ENCODE measurements around the gene SLC15A5.

SLC15A5 gene

GRCh38 chr12:16277585-16277984 is at the start of gene SLC15A5:
SLC15A5 (minus strand) TSS chr12:16277685; CDS start chr12:16277685, 0 bp downstream.
- no peak for DNase-seq

- DNase-seq = peak; percentile 15 to 63 (median 17)
Observed at GRCh38 chr12:16325426-16325825, 47.9 kb upstream of the SLC15A5 start.

- DNase-seq = peak in 2 of 3 experiments; percentile 21 to 60
Observed at GRCh38 chr12:16324772-16325171, 47.3 kb upstream of the SLC15A5 start.

- no peak for DNase-seq
Observed at GRCh38 chr12:16324272-16324671, 46.8 kb upstream of the SLC15A5 start.

- DNase-seq = no peak
Observed at GRCh38 chr12:16323638-16324037, 46.2 kb upstream of the SLC15A5 start.

GRCh38 chr12:16323010-16323409 is 45.5 kb upstream of the SLC15A5 start:
- DNase-seq = no peak

GRCh38 chr12:16310934-16311333 is 33.4 kb upstream of the SLC15A5 start:
- no peak for DNase-seq

GRCh38 chr12:16307856-16308475 is 30.5 kb upstream of the SLC15A5 start:
- no peak for DNase-seq

- no peak for DNase-seq
Observed at GRCh38 chr12:16303939-16304338, 26.5 kb upstream of the SLC15A5 start.

GRCh38 chr12:16300736-16301135 is 23.3 kb upstream of the SLC15A5 start:
- no peak for DNase-seq

- no peak for DNase-seq
Observed at GRCh38 chr12:16300122-16300521, 22.6 kb upstream of the SLC15A5 start.

- DNase-seq = no peak
Observed at GRCh38 chr12:16299403-16299802, 21.9 kb upstream of the SLC15A5 start.

GRCh38 chr12:16297521-16297920 is 20.0 kb upstream of the SLC15A5 start:
- no peak for DNase-seq

- DNase-seq = no peak
Observed at GRCh38 chr12:16294376-16294956, 17.0 kb upstream of the SLC15A5 start.

GRCh38 chr12:16291032-16291431 is 13.5 kb upstream of the SLC15A5 start:
- peak in 1 of 3 experiments; percentile 23 for DNase-seq

GRCh38 chr12:16285586-16285985 is 8.1 kb upstream of the SLC15A5 start:
- no peak for DNase-seq

- DNase-seq = no peak
Observed at GRCh38 chr12:16282978-16283377, 5.5 kb upstream of the SLC15A5 start.

- DNase-seq = no peak
Observed at GRCh38 chr12:16282081-16282480, 4.6 kb upstream of the SLC15A5 start.

GRCh38 chr12:16281157-16281556 is 3.7 kb upstream of the SLC15A5 start:
- no peak for DNase-seq

- no peak for DNase-seq
Observed at GRCh38 chr12:16272222-16272621, 5.3 kb downstream of the SLC15A5 start.

- DNase-seq = peak in 2 of 3 experiments; percentile 9 to 54
Observed at GRCh38 chr12:16271062-16271461, 6.4 kb downstream of the SLC15A5 start.

- DNase-seq = no peak
Observed at GRCh38 chr12:16269946-16270345, 7.5 kb downstream of the SLC15A5 start.

- no peak for DNase-seq
Observed at GRCh38 chr12:16266085-16266484, 11.4 kb downstream of the SLC15A5 start.

GRCh38 chr12:16261944-16262475 is 15.5 kb downstream of the SLC15A5 start:
- DNase-seq = no peak

- DNase-seq = no peak
Observed at GRCh38 chr12:16260206-16260605, 17.3 kb downstream of the SLC15A5 start.

All from NCI-H1417 (cell line).